GM12878 (cell line): ENCODE measurements around the gene GIMAP6. TPM values are rescaled to one million over a fixed set of nuclear protein-coding genes. Genes with fewer than 3 reads are reported as not detected.
A peak's percentile ranks its signal among the peaks of the same experiment; 100 is the strongest.

Experiments
- E4F1 ChIP-seq: fragments of 450-650 bp; IDR thresholded peaks from 2 replicates; pipeline ENCODE4 v1.6.1; 2018; ENCODE audit warnings: borderline replicate concordance, mild to moderate bottlenecking; ENCODE audit not compliant: partially characterized antibody
- GABPA ChIP-seq: IDR thresholded peaks from 2 replicates; pipeline ENCODE4 v1.6.1; 2014; ENCODE audit warnings: antibody characterized with exemption, low read depth, mild to moderate bottlenecking, inconsistent platforms
- IRF4 ChIP-seq: IDR thresholded peaks from 2 replicates; pipeline ENCODE4 v1.6.1; 2011; ENCODE audit warnings: low read depth, low read length
- IRF5 ChIP-seq: fragments of 450-650 bp; IDR thresholded peaks from 2 replicates; pipeline ENCODE4 v1.6.1; 2017; ENCODE audit warnings: borderline replicate concordance
- MTA2 ChIP-seq: fragments of 450-650 bp; IDR thresholded peaks from 2 replicates; pipeline ENCODE4 v1.6.1; 2016; ENCODE audit warnings: low read depth, mild to moderate bottlenecking, moderate library complexity
- NFYA ChIP-seq: IDR thresholded peaks from 2 replicates; pipeline ENCODE4 v1.6.1; 2011; ENCODE audit warnings: low read depth, mild to moderate bottlenecking, low read length, improper control_type of control experiment, borderline replicate concordance
- PAX5 ChIP-seq: IDR thresholded peaks from 2 replicates; pipeline ENCODE4 v1.6.1; 2011; ENCODE audit warnings: low read depth, low read length, borderline replicate concordance
- RELB ChIP-seq: fragments of 450-650 bp; IDR thresholded peaks from 2 replicates; pipeline ENCODE4 v1.6.1; 2017; ENCODE audit warnings: low read depth, mild to moderate bottlenecking, moderate library complexity
- SPI1 ChIP-seq: IDR thresholded peaks from 2 replicates; pipeline ENCODE4 v1.6.1; 2011; ENCODE audit warnings: low read depth, mild to moderate bottlenecking, low read length, moderate library complexity, borderline replicate concordance; ENCODE audit not compliant: insufficient read depth
- TAF1 ChIP-seq: IDR thresholded peaks from 2 replicates; pipeline ENCODE4 v1.6.1; 2011; ENCODE audit warnings: mild to moderate bottlenecking, low read depth, low read length, borderline replicate concordance
- TCF12 ChIP-seq: IDR thresholded peaks from 2 replicates; pipeline ENCODE4 v1.6.1; 2011; ENCODE audit warnings: low read depth, mild to moderate bottlenecking, low read length
- ZBTB40 ChIP-seq: fragments of 450-650 bp; IDR thresholded peaks from 2 replicates; pipeline ENCODE4 v1.6.1; 2016; ENCODE audit warnings: mild to moderate bottlenecking, moderate library complexity, borderline replicate concordance
- ZNF217 ChIP-seq: fragments of 450-650 bp; IDR thresholded peaks from 2 replicates; pipeline ENCODE4 v1.6.1; 2017; ENCODE audit warnings: antibody characterized with exemption, mild to moderate bottlenecking
- ZNF687 ChIP-seq: fragments of 450-650 bp; IDR thresholded peaks from 2 replicates; pipeline ENCODE4 v1.6.1; 2017; ENCODE audit warnings: mild to moderate bottlenecking, moderate library complexity
- polyA plus RNA-seq, 11 experiments: library from polyadenylated mRNA; depleted of rRNA in 4 of 11; unstranded in 6 of 11; stranded (reverse) in 5 of 11; fragments of >200 nt; fragmentation: Nextera tagmentation in 4 of 11; fragmentation: Illumina TruSeq in 1 of 11; extraction: Ambion mirVana in 4 of 11; extraction: Trizol in 1 of 11; gene quantifications; 1 replicate in 1 of 11; 2 replicates in 10 of 11; pipeline versions ENCODE4 v1.2.1 to v1.2.3, GENCODE V29; 2011 to 2016; ENCODE audit warnings: inconsistent platforms in 2 of 11, missing spikeins in 2 of 11, low read depth in 1 of 11
- total RNA-seq, 4 experiments: library from RNA; depleted of rRNA in 3 of 4; stranded (reverse); fragments of >200 nt in 3 of 4; fragmentation: Illumina TruSeq in 1 of 4; extraction: Trizol in 1 of 4; gene quantifications; 2 replicates each; pipeline versions ENCODE4 v1.2.1 to v1.2.3, GENCODE V29; 2013 to 2021

The GIMAP6 gene
- total and polyA plus RNA-seq, 10 of the 15 experiments (the other 5 are each of a cell fraction or from before 2014, with no cell fraction given) = 6.2 to 49.2 (median 35.4) TPM

- TF ChIP-seq ZNF687 (peak; percentile 50; the same call in 1 of the 2 replicates), PAX5 (peak; percentile 44; the same call in 1 of the 2 replicates), NFYA (no peak), IRF4 (0 out of 2 replicates have a peak, but pooled peaks have one; percentile 6), RELB (0 out of 2 replicates have a peak, but pooled peaks have one; percentile 45), ZBTB40 (peak; percentile 31; the same call in 1 of the 2 replicates), SPI1 (peak; percentile 61; the same call in 1 of the 2 replicates), E4F1 (no peak), ZNF217 (0 out of 2 replicates have a peak, but pooled peaks have one; percentile 21), MTA2 (0 out of 2 replicates have a peak, but pooled peaks have one; percentile 13), TAF1 (peak; percentile 34; the same call in 1 of the 2 replicates), IRF5 (no peak), TCF12 (0 out of 2 replicates have a peak, but pooled peaks have one; percentile 7), GABPA (peak; percentile 80)
These were observed 31.8 kb upstream of the GIMAP6 start (continued) for GRCh38 chr7:150663802-150664494.
